DOHH2 (cell line): ENCODE measurements around the gene TYW1.
"Not testable (repeated sequence)": the region's sequence is repeated elsewhere in the genome, so short reads cannot be mapped to it uniquely, and the experiment has no call there.

Experiments
- H3F3A ChIP-seq: fragments of 200-600 bp; sonication (generic), shearing (Covaris generic); 2 replicates; pipeline ENCODE4 v1.6.0; 2016; ENCODE audit warnings: antibody characterized with exemption, mild to moderate bottlenecking; ENCODE audit not compliant: control insufficient read depth, insufficient read depth
- H3K27ac ChIP-seq: fragments of 200-600 bp; sonication (generic); 2 replicates; pipeline ENCODE4 v1.5.1; 2014; ENCODE audit warnings: low read depth, mild to moderate bottlenecking, low read length, moderate library complexity
- H3K27me3 ChIP-seq: fragments of 200-600 bp; sonication (generic); 2 replicates; pipeline ENCODE4 v1.6.1; 2014; ENCODE audit warnings: mild to moderate bottlenecking, low read length, mixed read lengths; ENCODE audit not compliant: control insufficient read depth
- H3K36me3 ChIP-seq: fragments of 200-600 bp; sonication (generic); 2 replicates; pipeline ENCODE4 v1.6.1; 2014; ENCODE audit warnings: mild to moderate bottlenecking, low read length, moderate library complexity, mixed read lengths; ENCODE audit not compliant: control insufficient read depth
- H3K4me1 ChIP-seq: fragments of 200-600 bp; sonication (generic); 2 replicates; pipeline ENCODE4 v1.6.1; 2014; ENCODE audit warnings: mild to moderate bottlenecking, low read length, mixed read lengths; ENCODE audit not compliant: control insufficient read depth
- H3K4me2 ChIP-seq: fragments of 200-600 bp; sonication (generic); 2 replicates; pipeline ENCODE4 v1.6.0; 2014; ENCODE audit warnings: mild to moderate bottlenecking, low read length, moderate library complexity
- H3K4me3 ChIP-seq: fragments of 200-600 bp; sonication (generic); 2 replicates; pipeline ENCODE4 v1.5.1; 2014; ENCODE audit warnings: mild to moderate bottlenecking, low read length, mixed read lengths
- H3K79me2 ChIP-seq: fragments of 200-600 bp; sonication (generic); 2 replicates; pipeline ENCODE4 v1.6.1; 2014; ENCODE audit warnings: mild to moderate bottlenecking, low read length, mixed read lengths; ENCODE audit not compliant: control insufficient read depth
- H3K9me2 ChIP-seq: fragments of 200-600 bp; sonication (generic); replicated peaks from 2 replicates; pipeline ENCODE4 v1.6.1; 2014; ENCODE audit warnings: mild to moderate bottlenecking, low read length, mixed read lengths; ENCODE audit not compliant: control insufficient read depth
- H3K9me3 ChIP-seq: fragments of 200-600 bp; sonication (generic); 2 replicates; pipeline ENCODE4 v1.6.1; 2014; ENCODE audit warnings: antibody characterized with exemption, low read length, mixed read lengths; ENCODE audit not compliant: control insufficient read depth, insufficient read depth
- H4K20me1 ChIP-seq: fragments of 200-600 bp; sonication (generic); 2 replicates; pipeline ENCODE4 v1.6.0; 2014; ENCODE audit warnings: low read depth, mild to moderate bottlenecking, antibody characterized with exemption, low read length, moderate library complexity; ENCODE audit not compliant: control insufficient read depth, insufficient read depth
- CTCF ChIP-seq: fragments of 200-600 bp; sonication (generic); IDR thresholded peaks from one replicate; pipeline ENCODE4 v1.5.1; 2014; ENCODE audit warnings: antibody characterized with exemption, mild to moderate bottlenecking, low read depth, low read length; ENCODE audit not compliant: poor library complexity, severe bottlenecking
- EZH2phosphoT487 ChIP-seq: fragments of 200-600 bp; sonication (generic); IDR thresholded peaks from 2 replicates; pipeline ENCODE4 v1.6.1; 2017; ENCODE audit warnings: borderline replicate concordance, mild to moderate bottlenecking, antibody characterized with exemption, low read length, moderate library complexity, mixed read lengths

TYW1 gene

GRCh38 chr7:67006965-67007364 lies 10.3 kb downstream of the TYW1 start:
- no peaks in the 10 kb centered on the region for H4K20me1 ChIP-seq
- H3F3A ChIP-seq, result no peaks in the 10 kb centered on the region
- no peaks in the 10 kb centered on the region for H3K9me2 ChIP-seq
- peaks cover 4% of the 10 kb centered on the region; the same call in 1 of the 2 replicates for H3K4me1 ChIP-seq
- no peaks in the 10 kb centered on the region for H3K9me3 ChIP-seq
- H3K27ac ChIP-seq, result no peak overlapping the region
- peaks cover 40% of the 10 kb centered on the region for H3K79me2 ChIP-seq
- TF ChIP-seq CTCF (no peak), EZH2phosphoT487 (no peak)
- H3K4me2 ChIP-seq, result no peak overlapping the region
- H3K27me3 ChIP-seq, result no peaks in the 10 kb centered on the region
- H3K36me3 ChIP-seq, result peaks cover 63% of the 10 kb centered on the region
- no peak overlapping the region for H3K4me3 ChIP-seq

DNA sequence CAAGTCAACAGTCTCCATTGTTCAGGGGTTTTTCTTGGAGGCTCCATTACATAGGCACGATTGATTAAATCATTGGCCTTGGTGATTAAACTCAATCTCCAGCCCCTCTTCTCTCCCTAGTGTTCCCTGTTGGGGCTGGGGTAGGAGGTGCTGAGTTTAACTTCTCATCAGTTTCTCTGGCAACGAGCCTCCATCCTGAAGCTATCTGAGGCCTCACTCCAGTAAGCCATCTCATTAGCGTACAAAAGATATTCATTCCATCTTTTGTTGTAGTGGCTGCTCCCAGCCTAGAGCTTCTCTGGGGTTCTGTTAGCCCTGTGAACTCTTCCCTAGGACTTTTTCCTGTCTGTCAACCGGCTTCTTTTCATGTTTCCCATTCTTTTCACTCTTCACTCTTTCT lies 11.6 kb downstream of the TYW1 start:
- Histone ChIP-seq H3K27ac (no peak overlapping the region), H3K79me2 (peaks cover 30% of the 10 kb centered on the region), H4K20me1 (no peaks in the 10 kb centered on the region), H3K4me1 (peaks cover 4% of the 10 kb centered on the region; the same call in 1 of the 2 replicates), H3K9me2 (no peaks in the 10 kb centered on the region), H3K4me3 (no peak overlapping the region), H3F3A (no peaks in the 10 kb centered on the region), H3K36me3 (peaks cover 58% of the 10 kb centered on the region), H3K9me3 (no peaks in the 10 kb centered on the region), H3K4me2 (no peak overlapping the region), H3K27me3 (no peaks in the 10 kb centered on the region)
- TF ChIP-seq EZH2phosphoT487, result no peak
- TF ChIP-seq CTCF, result no peak

DNA sequence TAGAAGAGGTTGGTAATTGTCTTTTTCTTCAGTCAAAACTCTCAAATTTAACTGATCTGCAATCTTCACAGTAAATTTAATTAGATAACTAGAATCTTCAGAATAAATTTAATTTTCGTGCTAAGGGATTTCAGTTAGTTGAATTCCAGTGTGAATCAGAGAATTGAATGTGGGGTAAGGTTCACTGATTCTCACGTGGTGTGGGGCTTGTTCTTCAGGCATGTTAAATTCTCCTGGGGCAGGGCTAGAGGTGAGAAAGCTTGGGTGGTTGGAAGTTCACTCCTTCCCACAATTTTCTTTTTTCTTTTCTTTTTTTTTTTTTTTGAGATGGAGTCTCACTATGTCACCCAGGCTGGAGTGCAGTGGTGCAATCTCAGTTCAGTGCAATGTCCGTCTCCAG lies 13.0 kb downstream of the TYW1 start:
- H3K9me2 ChIP-seq, H3K4me2 ChIP-seq, H4K20me1 ChIP-seq, H3K9me3 ChIP-seq, H3K27me3 ChIP-seq, H3K4me3 ChIP-seq, H3F3A ChIP-seq, H3K4me1 ChIP-seq, H3K27ac ChIP-seq: not testable (repeated sequence)
- peaks cover 56% of the 10 kb centered on the region for H3K36me3 ChIP-seq
- peaks cover 21% of the 10 kb centered on the region for H3K79me2 ChIP-seq

- H3K4me2 ChIP-seq, H3K9me2 ChIP-seq, H3K4me3 ChIP-seq, H3K4me1 ChIP-seq, H4K20me1 ChIP-seq, H3K79me2 ChIP-seq, H3K9me3 ChIP-seq, H3K27ac ChIP-seq, H3K27me3 ChIP-seq, H3F3A ChIP-seq: not testable (repeated sequence)
- H3K36me3 ChIP-seq, result peaks cover 40% of the 10 kb centered on the region
Measured at GRCh38 chr7:67014076-67014622, 17.5 kb downstream of the TYW1 start.

DNA sequence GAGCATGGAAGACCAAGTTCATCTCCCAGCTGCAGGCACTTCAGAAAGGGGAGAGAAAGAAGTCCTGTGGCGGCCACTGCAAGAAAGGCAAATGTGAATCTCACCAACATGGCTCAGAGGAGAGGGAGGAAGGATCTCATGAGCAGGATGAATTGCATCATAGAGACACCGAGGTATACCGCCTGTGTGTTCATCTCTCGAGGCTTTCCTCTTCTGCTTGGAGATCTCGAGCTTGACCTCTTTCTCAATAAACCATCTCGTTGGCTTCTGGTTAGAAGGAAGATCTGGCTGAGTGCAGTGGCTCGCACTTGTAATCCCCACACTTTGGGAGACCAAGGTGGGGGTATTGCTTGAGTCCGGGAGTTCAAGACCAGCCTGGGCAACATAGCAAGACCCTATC lies 21.3 kb downstream of the TYW1 start:
- not testable (repeated sequence) for H4K20me1 ChIP-seq, H3K27me3 ChIP-seq, H3K9me2 ChIP-seq, H3K4me2 ChIP-seq, H3K4me3 ChIP-seq, H3K79me2 ChIP-seq, H3K27ac ChIP-seq, H3K4me1 ChIP-seq, H3K9me3 ChIP-seq, H3F3A ChIP-seq
- H3K36me3 ChIP-seq, result peaks cover 58% of the 10 kb centered on the region
